Mucosa of descending colon (tissue), 3 donors: ENCODE measurements around the gene TPR. TPM values are rescaled to one million over a fixed set of nuclear protein-coding genes. Genes with fewer than 3 reads are reported as not detected.

Experiments used
- ATAC-seq: fragments of 200-7000 bp; cut with Tn5 transposase; one replicate; pipeline ENCODE4 v1.9.1; 2020; ENCODE audit warnings: mild to moderate bottlenecking, moderate library complexity
- DNase-seq, 3 donors: peaks; one replicate each; pipeline ENCODE4 v3.0.0-alpha.2; 2020
- H3K36me3 ChIP-seq: fragments of 200-600 bp; one replicate; pipeline ENCODE4 v1.8.0; 2021; ENCODE audit warnings: low read depth, mild to moderate bottlenecking
- H3K4me1 ChIP-seq: fragments of 200-600 bp; one replicate; pipeline ENCODE4 v1.8.0; 2021; ENCODE audit warnings: low read depth, mild to moderate bottlenecking
- H3K4me3 ChIP-seq: fragments of 200-600 bp; one replicate; pipeline ENCODE4 v1.8.0; 2021; ENCODE audit warnings: mild to moderate bottlenecking
- H3K9me3 ChIP-seq: fragments of 200-600 bp; one replicate; pipeline ENCODE4 v1.8.0; 2021; ENCODE audit warnings: mild to moderate bottlenecking
- CTCF ChIP-seq: fragments of 200-600 bp; IDR thresholded peaks from one replicate; pipeline ENCODE4 v1.8.0; 2022; ENCODE audit warnings: antibody characterized with exemption, mild to moderate bottlenecking
- intact Hi-C, 2 donors: fragments of 100-400 bp; cut with DNase I in 1 of 2; cut with micrococcal nuclease in 1 of 2; formaldehyde crosslinking; loops; one replicate each; pipeline versions ENCODE4 v1.11.0 to v1.11.1; 2022; cut with DNase I, micrococcal nuclease
- total RNA-seq, 3 donors: library from RNA; stranded (reverse); fragmentation: NEBNext Ultra II Directional in 2 of 3; extraction: Animal tissue kit (Norgen Biotek cat#: 25700) in 2 of 3; gene quantifications; one replicate each; pipeline versions ENCODE4 v1.2.1 to v1.2.4, GENCODE V29; 2021 to 2023
- donor health status: DM: no; HTN: no; CAD: no; lungs with moderate emphysema.
- donor health status: DM: no; HTN: no; CAD: no.
- donor health status: DM: no; HTN: yes; CAD: no.

The TPR gene
- total RNA-seq, 3 donors from 2014 or later, result 68.3 to 90.1 (median 78.3) TPM

DNA sequence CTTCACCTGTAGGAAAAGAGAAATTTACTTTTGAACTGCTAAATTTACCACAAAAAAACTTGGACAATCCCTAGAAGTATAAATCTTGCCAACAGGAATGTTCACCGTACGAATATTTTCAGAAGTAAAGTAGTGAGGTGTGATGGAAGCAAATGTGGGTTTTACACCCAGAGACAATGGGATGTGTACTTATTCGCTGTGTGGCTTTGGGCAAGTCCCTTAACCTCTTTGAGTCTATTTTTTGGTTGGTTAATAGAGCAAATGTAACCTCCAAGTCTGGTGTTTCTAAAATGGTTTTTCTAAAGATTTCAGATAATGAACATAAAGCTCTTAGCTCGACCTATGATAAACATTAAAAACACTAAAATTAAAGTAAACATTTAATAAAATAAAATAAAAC is 51.2 kb downstream of the TPR start:
- Histone ChIP-seq H3K4me1 (no peaks in the 10 kb centered on the region), H3K36me3 (peaks cover 15% of the 10 kb centered on the region), H3K9me3 (no peaks in the 10 kb centered on the region), H3K4me3 (no peak overlapping the region)
- no peak for ATAC-seq
- DNase-seq, result no peak
- TF ChIP-seq CTCF, result no peak
- intact Hi-C loops, result no loop called here

DNA sequence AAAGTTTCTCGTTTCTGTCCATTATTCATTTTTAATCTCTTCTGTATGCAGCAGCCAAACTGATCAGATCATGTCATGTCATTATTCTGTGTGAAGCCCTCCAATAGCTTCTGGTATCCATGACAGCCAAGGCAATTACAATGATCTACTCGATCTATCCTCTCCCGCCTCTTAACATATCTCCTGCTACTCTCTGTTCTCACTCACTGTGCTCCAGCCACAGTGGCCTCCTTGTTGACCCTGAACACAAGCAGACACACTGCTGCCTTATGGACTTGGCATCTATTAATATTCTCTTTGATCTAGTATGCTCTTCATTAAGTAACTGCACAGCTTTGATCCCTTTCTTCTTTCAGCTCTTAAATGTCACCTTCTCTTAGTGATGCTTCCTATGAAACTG is 59.5 kb downstream of the TPR start:
- no peaks in the 10 kb centered on the region for H3K4me1 ChIP-seq
- no peak overlapping the region for H3K4me3 ChIP-seq
- intact Hi-C loops, result loop anchor here in 1 of 2 donors (10.0 kb wide), 1 partner anchor 49 kb away; no protein-coding TSS in a partner anchor
- peaks cover 11% of the 10 kb centered on the region for H3K36me3 ChIP-seq
- TF ChIP-seq CTCF, result no peak
- ATAC-seq (no peak), DNase-seq (no peak)
- H3K9me3 ChIP-seq, result no peaks in the 10 kb centered on the region

GRCh38 chr1:186311375-186312051 is 63.5 kb downstream of the TPR start:
- H3K36me3 ChIP-seq, result peaks cover 11% of the 10 kb centered on the region

GRCh38 chr1:186310307-186310706 is 64.7 kb downstream of the TPR start:
- TF ChIP-seq CTCF, result no peak
- Histone ChIP-seq H3K9me3 (no peaks in the 10 kb centered on the region), H3K36me3 (peaks cover 11% of the 10 kb centered on the region), H3K4me3 (no peak overlapping the region), H3K4me1 (no peaks in the 10 kb centered on the region)
- ATAC-seq (no peak), DNase-seq (no peak)
- intact Hi-C loops, result loop anchor here in 1 of 2 donors (10.0 kb wide), 1 partner anchor 54 kb away; no protein-coding TSS in a partner anchor

More at GRCh38 chr1:186311375-186312051, 63.5 kb downstream of the TPR start:
- no peaks in the 10 kb centered on the region for H3K4me1 ChIP-seq
- DNase-seq, result no peak
- no peak overlapping the region for H3K4me3 ChIP-seq
- no peak for ATAC-seq
- H3K9me3 ChIP-seq, result no peaks in the 10 kb centered on the region
- no peak for TF ChIP-seq CTCF
- intact Hi-C loops, result loop anchor here in 1 of 2 donors (10.0 kb wide), 1 partner anchor 53 kb away; no protein-coding TSS in a partner anchor

GRCh38 chr1:186308264-186309060 is 66.6 kb downstream of the TPR start:
- no peaks in the 10 kb centered on the region for H3K9me3 ChIP-seq
- intact Hi-C loops, result no loop called here
- no peak for ATAC-seq

More at GRCh38 chr1:186308264-186309060, 66.6 kb downstream of the TPR start:
- TF ChIP-seq CTCF, result no peak
- no peak for DNase-seq
- H3K4me3 ChIP-seq, result no peak overlapping the region
- H3K36me3 ChIP-seq, result peaks cover 4% of the 10 kb centered on the region
- H3K4me1 ChIP-seq, result no peaks in the 10 kb centered on the region
